Small intestine (tissue), 7 donors: Measurements from ENCODE around the gene PEX5L. TPM values are rescaled to one million over a fixed set of nuclear protein-coding genes. Genes with fewer than 3 reads are reported as not detected.

ENCODE experiments used
- DNase-seq, 2 donors: peaks; one replicate each; pipeline versions ENCODE4 v3.0.0 to v3.0.0-alpha.2; 2013
- FAIRE-seq: peaks from 2 replicates; lab custom pipeline; 2012; peaks lifted over from hg19 to GRCh38; lab: Jason Lieb, UNC
- H3K27ac ChIP-seq, 3 donors: one replicate each; pipeline ENCODE4 v1.5.1; 2013; ENCODE audit warnings: low read length in 2 of 3, mild to moderate bottlenecking in 2 of 3, control low read depth in 1 of 3, inconsistent platforms in 1 of 3, low read depth in 1 of 3, moderate library complexity in 1 of 3
- H3K27me3 ChIP-seq, 3 donors: one replicate each; pipeline ENCODE4 v1.6.1; 2013; ENCODE audit warnings: low read length in 3 of 3, inconsistent platforms in 1 of 3; ENCODE audit not compliant: control insufficient read depth in 3 of 3, insufficient read depth in 3 of 3
- H3K36me3 ChIP-seq, 3 donors: one replicate each; pipeline ENCODE4 v1.6.1; 2013; ENCODE audit warnings: low read length in 3 of 3, inconsistent platforms in 1 of 3, low read depth in 1 of 3, mild to moderate bottlenecking in 1 of 3, moderate library complexity in 1 of 3; ENCODE audit not compliant: control insufficient read depth in 3 of 3, insufficient read depth in 2 of 3
- H3K4me1 ChIP-seq, 3 donors: one replicate each; pipeline ENCODE4 v1.6.1; 2013; ENCODE audit warnings: low read length in 2 of 3, inconsistent platforms in 1 of 3, low read depth in 1 of 3, mild to moderate bottlenecking in 1 of 3, moderate library complexity in 1 of 3; ENCODE audit not compliant: control insufficient read depth in 3 of 3, insufficient read depth in 2 of 3
- H3K4me3 ChIP-seq, 3 donors: one replicate each; pipeline ENCODE4 v1.5.1; 2013; ENCODE audit warnings: low read length in 3 of 3, control low read depth in 1 of 3, inconsistent platforms in 1 of 3, low read depth in 1 of 3, mild to moderate bottlenecking in 1 of 3, moderate library complexity in 1 of 3
- H3K9me3 ChIP-seq, 2 donors: one replicate each; pipeline ENCODE4 v1.6.1; 2013; ENCODE audit warnings: low read depth in 1 of 2, low read length in 1 of 2; ENCODE audit not compliant: control insufficient read depth in 2 of 2, insufficient read depth in 1 of 2
- WGBS, 3 donors: extraction: QIAGEN DNeasy Blood & Tissue Kit; methylation state at CpG; one replicate each; pipeline ENCODE4 v1.1.7; 2013; 5-methylcytosine and 5-hydroxymethylcytosine counted together
- polyA plus RNA-seq, 4 donors: library from polyadenylated mRNA; stranded (reverse) in 3 of 4; unstranded in 1 of 4; fragments of 200-250 nt in 3 of 4; fragments of 120-200 nt in 1 of 4; gene quantifications; one replicate each; pipeline versions ENCODE4 v1.2.1 to v1.2.3, GENCODE V29; 2013
- donor health status: healthy with polysubstance abuse.
- donor health status: control.
- donor health status: control.
- donor health status: Bipolar disorder and iron deficiency.
- donor health status: healthy.

PEX5L gene
- polyA plus RNA-seq, 4 donors = 0.07 to 0.81 (median 0.21) TPM; not detected in 1

GRCh38 chr3:179872842-179873241, 163.9 kb downstream of the PEX5L start:
- DNase-seq = no peak
- H3K27me3 ChIP-seq = no peaks in the 10 kb centered on the region
- no peak overlapping the region for H3K27ac ChIP-seq
- no peaks in the 10 kb centered on the region for H3K9me3 ChIP-seq
- H3K4me3 ChIP-seq = no peak overlapping the region
- no peaks in the 10 kb centered on the region for H3K4me1 ChIP-seq
- WGBS, 3 donors = 40 to 58% (median 47%) methylated on average over 5 of the region's 5 CpGs
- no peaks in the 10 kb centered on the region for H3K36me3 ChIP-seq
- no peak for FAIRE-seq

DNA sequence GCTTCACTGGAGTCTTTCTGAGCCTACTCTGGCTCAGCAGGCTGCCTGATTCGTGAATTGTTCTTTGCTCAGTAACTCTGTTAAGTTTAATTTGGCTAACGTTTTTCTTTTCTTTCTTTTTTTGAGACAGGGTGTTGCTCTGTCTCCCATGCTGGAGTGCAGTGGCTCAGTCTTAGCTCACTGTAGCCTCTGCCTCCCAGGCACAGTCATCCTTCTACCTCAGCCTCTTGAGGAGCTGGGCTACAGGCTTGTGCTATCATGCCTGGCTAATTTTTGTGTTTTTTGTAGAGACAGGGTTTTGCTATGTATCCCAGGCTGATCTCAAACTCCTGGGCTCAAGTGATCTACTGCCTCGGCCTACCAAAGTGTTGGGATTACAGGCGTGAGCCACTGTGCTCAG, 165.0 kb downstream of the PEX5L start:
- no peaks in the 10 kb centered on the region for H3K36me3 ChIP-seq
- H3K4me3 ChIP-seq = no peak overlapping the region
- WGBS, 3 donors = 59 to 73% (median 62%) methylated on average over 4 of the region's 4 CpGs
- DNase-seq (no peak), FAIRE-seq (no peak)
- H3K27me3 ChIP-seq = no peaks in the 10 kb centered on the region
- no peaks in the 10 kb centered on the region for H3K9me3 ChIP-seq
- H3K4me1 ChIP-seq = no peaks in the 10 kb centered on the region
- H3K27ac ChIP-seq = no peak overlapping the region

- Histone ChIP-seq H3K36me3 (no peaks in the 10 kb centered on the region), H3K4me1 (no peaks in the 10 kb centered on the region), H3K27ac (no peak overlapping the region), H3K9me3 (no peaks in the 10 kb centered on the region), H3K27me3 (no peaks in the 10 kb centered on the region), H3K4me3 (no peak overlapping the region)
- no peak for FAIRE-seq
- 45 to 54% (median 54%) methylated on average over 5 of the region's 5 CpGs for WGBS, 3 donors
- DNase-seq = no peak
Observed at GRCh38 chr3:179868715-179869114, 168.0 kb downstream of the PEX5L start.

- no peak for DNase-seq
- Histone ChIP-seq H3K27me3 (no peaks in the 10 kb centered on the region), H3K27ac (no peak overlapping the region), H3K4me3 (no peak overlapping the region), H3K4me1 (no peaks in the 10 kb centered on the region), H3K9me3 (no peaks in the 10 kb centered on the region), H3K36me3 (no peaks in the 10 kb centered on the region)
- 90 to 100% (median 97%) methylated on average over 1 of the region's 1 CpG for WGBS, 3 donors
- no peak for FAIRE-seq
Observed at GRCh38 chr3:179867961-179868360, 168.8 kb downstream of the PEX5L start.

DNA sequence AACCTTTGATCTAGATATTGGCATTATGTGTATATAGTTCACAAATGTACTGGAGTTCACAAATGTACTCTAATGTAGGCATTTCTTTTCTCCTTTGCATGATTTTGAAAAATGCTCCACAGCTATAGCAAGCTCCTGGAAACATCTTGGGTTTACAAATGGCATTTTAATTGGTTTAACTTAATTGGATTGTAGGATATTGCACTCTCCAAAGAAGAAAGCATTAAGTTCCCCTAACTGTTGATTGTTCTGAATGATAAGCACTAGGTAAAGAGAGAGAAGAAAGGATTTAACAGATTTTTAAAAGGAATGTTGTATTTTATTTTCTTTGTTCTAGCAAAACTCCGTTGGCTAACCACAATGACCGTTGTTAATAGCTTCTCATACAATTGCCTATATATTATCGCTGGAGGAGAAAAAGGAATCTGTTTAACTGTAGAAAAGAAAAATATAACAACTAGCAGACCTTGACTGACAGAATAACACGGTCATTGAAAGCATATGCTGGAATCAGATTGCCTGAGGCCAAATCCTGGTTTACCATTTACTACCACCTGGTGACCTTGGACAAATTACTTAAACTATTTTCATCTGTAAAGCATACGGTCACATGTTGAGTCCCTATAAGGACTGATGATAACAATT, 170.8 kb downstream of the PEX5L start:
- no peak overlapping the region for H3K4me3 ChIP-seq
- H3K9me3 ChIP-seq = no peaks in the 10 kb centered on the region
- no peaks in the 10 kb centered on the region for H3K36me3 ChIP-seq
- DNase-seq (no peak), FAIRE-seq (no peak)
- no peak overlapping the region for H3K27ac ChIP-seq
- no peaks in the 10 kb centered on the region for H3K4me1 ChIP-seq
- no peaks in the 10 kb centered on the region for H3K27me3 ChIP-seq
- 46 to 54% (median 46%) methylated on average over 5 of the region's 5 CpGs for WGBS, 3 donors

GRCh38 chr3:179861953-179862352, 174.8 kb downstream of the PEX5L start:
- FAIRE-seq (no peak), DNase-seq (no peak)
- H3K4me1 ChIP-seq = no peaks in the 10 kb centered on the region
- no peak overlapping the region for H3K27ac ChIP-seq
- no peaks in the 10 kb centered on the region for H3K36me3 ChIP-seq
- no peak overlapping the region for H3K4me3 ChIP-seq
- 86 to 88% (median 88%) methylated on average over 4 of the region's 4 CpGs for WGBS, 3 donors
- no peaks in the 10 kb centered on the region for H3K9me3 ChIP-seq
- no peaks in the 10 kb centered on the region for H3K27me3 ChIP-seq

GRCh38 chr3:179861292-179861691, 175.4 kb downstream of the PEX5L start:
- Histone ChIP-seq H3K4me1 (no peaks in the 10 kb centered on the region), H3K4me3 (no peak overlapping the region), H3K36me3 (no peaks in the 10 kb centered on the region), H3K27me3 (no peaks in the 10 kb centered on the region), H3K9me3 (no peaks in the 10 kb centered on the region), H3K27ac (no peak overlapping the region)
- FAIRE-seq = no peak
- DNase-seq = no peak
- 92 to 95% (median 92%) methylated on average over 5 of the region's 5 CpGs for WGBS, 3 donors

DNA sequence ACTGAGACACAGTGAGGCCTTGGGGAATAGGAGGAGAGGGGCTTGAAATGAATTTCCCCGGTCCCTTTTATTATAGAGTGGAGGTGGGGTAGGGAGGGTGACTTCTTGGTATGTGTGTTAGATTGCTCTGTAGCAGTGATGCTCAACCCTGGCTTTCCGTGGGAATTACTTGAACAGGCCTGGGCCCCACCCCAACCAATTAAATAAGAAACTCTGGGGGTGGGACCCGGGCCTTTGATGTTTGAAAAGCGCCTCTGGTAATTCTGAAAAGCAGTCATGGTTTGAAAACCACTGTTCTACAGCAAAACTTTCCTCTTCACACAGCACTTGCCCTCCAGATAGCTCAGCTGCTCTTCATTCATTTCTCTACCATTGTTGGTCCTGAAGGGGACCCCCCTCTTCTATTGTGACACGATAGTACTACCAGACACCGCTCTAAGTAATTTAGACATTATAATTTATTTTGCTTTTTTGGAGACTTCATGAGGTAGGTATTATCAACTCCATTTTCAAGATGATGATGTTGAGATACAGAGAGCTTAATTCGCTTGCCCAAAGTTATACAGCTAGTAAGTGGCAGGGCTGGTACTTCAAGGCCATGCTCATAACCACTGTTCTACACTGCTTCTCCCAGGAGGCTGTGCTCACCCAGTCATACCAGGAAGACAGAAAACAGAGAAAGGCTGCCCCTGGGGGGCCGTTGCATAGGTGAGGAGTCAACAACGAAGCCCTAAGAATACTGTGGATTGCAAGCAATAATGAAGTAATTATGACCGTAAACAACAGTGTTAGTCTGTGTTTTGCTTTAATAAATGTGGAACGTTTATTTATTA, 176.2 kb downstream of the PEX5L start:
- Histone ChIP-seq H3K27ac (no peak overlapping the region), H3K27me3 (no peaks in the 10 kb centered on the region), H3K4me1 (no peaks in the 10 kb centered on the region), H3K9me3 (no peaks in the 10 kb centered on the region), H3K4me3 (no peak overlapping the region), H3K36me3 (no peaks in the 10 kb centered on the region)
- FAIRE-seq (no peak), DNase-seq (no peak)
- 74 to 77% (median 76%) methylated on average over 11 of the region's 11 CpGs for WGBS, 3 donors
